ENCODE measurements around the gene PGK1.
"Not testable (repeated sequence)": the region's sequence is repeated elsewhere in the genome, so short reads cannot be mapped to it uniquely, and the experiment has no call there.

The PGK1 gene

DNA sequence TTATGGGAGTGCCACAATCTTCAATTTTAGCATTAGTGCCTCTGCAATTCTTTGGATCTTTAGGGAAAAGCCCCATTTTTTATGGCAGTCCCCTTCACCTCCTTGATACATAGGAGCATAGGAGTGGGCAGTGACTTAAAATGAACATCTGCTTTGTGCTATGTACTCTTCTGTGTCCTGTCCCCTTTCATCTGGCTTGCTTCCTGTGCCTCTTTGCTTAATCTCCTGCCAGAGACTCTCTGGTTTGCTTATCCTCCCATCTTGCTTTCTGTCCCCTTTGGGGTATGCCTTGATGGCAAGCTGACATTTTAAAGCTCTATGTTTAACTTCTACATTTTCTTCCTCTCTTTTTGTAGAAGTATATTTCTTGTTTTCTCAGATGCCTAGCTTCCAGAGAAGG lies 12.3 kb downstream of the PGK1 start:
- DNase-seq (ENCODE audit: low read depth) = no peak

DNA sequence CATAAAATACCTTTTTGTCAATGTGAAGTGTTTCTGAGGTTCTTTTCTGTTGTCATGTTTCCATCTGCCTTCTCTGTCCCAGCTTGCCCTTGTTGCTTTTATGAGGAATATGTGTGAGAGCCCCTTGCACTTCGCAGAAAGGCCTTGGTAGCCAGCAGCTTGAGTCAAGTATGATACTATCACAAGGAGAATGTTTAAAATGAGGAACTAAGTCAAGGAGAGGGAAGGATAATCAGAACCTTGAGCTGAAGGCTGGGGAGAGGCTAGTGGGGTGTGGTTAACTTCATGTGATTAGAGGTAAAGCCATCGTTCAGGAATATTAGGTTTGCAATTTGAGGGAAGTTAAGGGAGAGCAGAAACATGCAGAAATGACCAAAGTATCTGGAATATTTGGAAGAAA lies 12.7 kb downstream of the PGK1 start:
- DNase-seq (ENCODE audit: low read depth) = no peak

DNA sequence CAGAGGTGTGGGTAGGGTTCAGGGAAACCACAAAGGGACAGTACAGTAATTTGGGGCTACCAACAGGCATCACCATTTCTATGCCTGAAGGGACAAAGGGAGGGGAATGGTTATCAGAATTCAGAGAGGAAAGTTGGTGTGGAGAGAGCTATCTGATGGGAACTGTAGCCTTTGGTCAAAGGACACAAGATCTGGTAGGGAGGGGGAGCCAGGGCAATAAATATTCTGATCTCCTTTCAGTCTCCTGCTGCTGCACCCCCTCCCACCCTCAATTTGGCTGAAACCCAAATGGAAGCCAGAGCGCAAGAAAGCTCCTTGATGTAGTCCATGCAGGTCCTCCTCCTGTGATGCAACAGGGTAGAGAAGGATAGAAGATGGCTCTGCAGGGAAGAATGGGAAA lies 14.6 kb downstream of the PGK1 start:
- DNase-seq (ENCODE audit: low read depth) = no peak

GRCh38 chrX:78119521-78120227 lies 15.6 kb downstream of the PGK1 start:
- DNase-seq (ENCODE audit: low read depth) = no peak

DNA sequence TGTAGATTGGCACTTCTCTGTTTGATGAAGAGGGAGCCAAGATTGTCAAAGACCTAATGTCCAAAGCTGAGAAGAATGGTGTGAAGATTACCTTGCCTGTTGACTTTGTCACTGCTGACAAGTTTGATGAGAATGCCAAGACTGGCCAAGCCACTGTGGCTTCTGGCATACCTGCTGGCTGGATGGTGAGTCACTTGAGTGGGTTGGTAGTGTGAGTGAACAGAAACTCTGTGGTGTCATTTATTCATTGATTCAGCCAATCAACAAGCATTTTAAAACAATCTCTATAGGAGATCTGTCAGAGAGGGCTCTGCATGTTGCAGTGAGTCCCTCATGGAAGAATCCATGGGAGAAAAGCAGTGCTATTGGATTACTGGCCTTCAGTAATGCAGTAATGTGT lies 19.1 kb downstream of the PGK1 start:
- peak; percentile 39 for DNase-seq (ENCODE audit: low read depth)

GRCh38 chrX:78124307-78124706 lies 20.3 kb downstream of the PGK1 start:
- peak; percentile 15 for DNase-seq (ENCODE audit: low read depth)

DNA sequence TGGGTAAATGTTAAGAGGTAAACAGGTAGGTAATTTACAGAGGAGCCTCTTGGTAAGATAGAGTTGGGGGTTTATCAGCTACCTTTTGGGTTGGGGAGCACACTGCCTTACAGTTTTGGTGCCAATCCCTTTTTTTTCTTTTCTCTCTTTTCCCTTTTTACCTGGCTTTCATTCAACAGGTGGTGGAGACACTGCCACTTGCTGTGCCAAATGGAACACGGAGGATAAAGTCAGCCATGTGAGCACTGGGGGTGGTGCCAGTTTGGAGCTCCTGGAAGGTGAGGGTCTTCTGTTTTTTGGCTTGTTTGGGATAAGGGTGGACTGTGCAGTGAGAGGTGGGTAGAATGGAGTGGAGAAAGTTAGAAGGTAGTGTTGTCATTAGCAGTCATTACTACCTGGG lies 21.1 kb downstream of the PGK1 start:
- no peak for DNase-seq (ENCODE audit: low read depth)

DNA sequence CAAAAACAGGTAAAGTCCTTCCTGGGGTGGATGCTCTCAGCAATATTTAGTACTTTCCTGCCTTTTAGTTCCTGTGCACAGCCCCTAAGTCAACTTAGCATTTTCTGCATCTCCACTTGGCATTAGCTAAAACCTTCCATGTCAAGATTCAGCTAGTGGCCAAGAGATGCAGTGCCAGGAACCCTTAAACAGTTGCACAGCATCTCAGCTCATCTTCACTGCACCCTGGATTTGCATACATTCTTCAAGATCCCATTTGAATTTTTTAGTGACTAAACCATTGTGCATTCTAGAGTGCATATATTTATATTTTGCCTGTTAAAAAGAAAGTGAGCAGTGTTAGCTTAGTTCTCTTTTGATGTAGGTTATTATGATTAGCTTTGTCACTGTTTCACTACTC lies 21.7 kb downstream of the PGK1 start:
- not testable (repeated sequence) for DNase-seq (ENCODE audit: low read depth)

DNA sequence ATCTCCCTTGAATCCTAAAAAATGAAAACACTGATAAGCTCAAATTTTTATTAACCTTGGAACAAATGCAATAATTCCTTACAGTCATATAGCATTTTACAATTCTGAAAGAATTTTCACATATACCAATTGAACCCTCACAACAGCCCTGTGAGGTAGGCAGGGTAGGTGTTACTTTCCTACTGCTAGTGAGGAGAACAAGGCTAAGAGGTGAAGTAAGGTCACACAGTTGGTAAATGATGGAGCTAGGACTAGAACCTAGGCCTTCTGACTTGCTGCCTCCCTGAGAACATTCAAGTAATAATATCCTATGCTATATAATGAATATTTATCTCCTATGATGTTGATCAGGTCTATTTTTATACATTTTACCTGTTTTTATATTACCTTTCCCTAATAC lies 25.7 kb downstream of the PGK1 start:
- DNase-seq (ENCODE audit: low read depth) = no peak

DNA sequence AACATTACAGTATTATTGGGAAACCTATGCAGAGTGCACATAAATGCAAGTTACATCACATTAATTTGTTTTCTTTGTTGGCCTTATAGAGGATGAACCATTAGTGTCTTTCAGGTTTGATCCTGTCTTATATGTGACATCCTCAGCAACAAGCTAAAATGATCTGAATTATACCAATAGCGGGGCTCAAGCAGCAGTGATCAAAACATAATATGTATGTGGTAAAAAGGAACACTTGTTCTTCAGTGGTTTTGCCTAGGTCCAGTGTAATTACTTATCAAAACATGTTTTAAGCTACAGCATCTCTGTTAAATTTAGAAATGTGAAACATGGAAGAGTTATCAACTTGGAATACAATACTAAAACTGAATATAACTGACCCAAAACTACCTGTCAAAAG lies 26.3 kb downstream of the PGK1 start:
- no peak for DNase-seq (ENCODE audit: low read depth)

GRCh38 chrX:78131117-78131516 lies 27.1 kb downstream of the PGK1 start:
- no peak for DNase-seq (ENCODE audit: low read depth)

GRCh38 chrX:78133238-78133960 lies 29.4 kb downstream of the PGK1 start:
- no peak for DNase-seq (ENCODE audit: low read depth)

- peak; percentile 79 for DNase-seq (ENCODE audit: low read depth)
Measured at GRCh38 chrX:78139160-78140123, 35.4 kb downstream of the PGK1 start, which contains the start of gene TAF9B. TAF9B (minus strand) TSS chrX:78139650; CDS start chrX:78139611, 39 bp downstream.

DNA sequence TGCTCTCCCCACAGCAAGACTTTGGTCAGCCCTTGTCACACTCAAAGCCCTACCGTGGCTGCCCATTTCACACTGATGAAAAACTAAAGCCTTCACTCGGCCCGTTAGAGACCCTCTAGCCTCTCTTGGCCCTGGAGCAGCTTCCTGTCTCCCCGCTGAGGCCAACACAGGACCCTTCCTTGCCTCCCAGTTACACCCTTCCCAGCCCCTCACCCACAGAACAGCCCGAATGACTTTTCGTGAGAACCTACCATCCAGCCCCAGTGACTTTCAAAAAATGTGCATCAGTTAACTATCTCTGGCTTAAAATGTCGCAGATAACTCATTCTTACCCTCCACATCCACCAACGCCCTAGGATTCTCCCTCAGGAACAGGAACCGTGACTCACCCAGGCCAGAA lies 36.2 kb downstream of the PGK1 start:
- no peak for DNase-seq (ENCODE audit: low read depth)

DNA sequence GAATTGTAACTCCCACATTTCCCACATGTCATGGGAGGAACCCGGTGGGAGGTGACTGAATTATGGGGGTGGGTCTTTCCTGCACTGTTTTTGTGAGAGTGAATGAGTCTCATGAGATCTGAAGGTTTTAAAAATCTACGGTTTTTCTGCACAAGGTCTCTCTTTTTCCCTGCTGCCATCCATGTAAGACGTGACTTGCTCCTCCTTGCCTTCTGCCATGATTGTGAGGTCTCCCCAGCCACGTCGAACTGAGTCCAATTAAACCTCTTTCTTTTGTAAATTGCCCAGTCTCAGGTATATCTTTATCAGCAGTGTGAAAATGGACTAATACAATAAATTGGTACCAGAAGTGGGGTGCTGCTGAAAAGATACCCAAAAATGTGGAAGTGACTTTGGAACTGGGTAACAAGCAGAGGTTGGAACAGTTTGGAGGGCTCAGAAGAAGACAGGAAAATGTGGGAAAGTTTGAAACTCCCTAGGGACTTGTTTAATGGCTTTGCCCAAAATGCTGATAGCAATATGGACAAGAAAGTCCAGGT lies 43.0 kb downstream of the PGK1 start:
- not testable (repeated sequence) for DNase-seq (ENCODE audit: low read depth)

DNA sequence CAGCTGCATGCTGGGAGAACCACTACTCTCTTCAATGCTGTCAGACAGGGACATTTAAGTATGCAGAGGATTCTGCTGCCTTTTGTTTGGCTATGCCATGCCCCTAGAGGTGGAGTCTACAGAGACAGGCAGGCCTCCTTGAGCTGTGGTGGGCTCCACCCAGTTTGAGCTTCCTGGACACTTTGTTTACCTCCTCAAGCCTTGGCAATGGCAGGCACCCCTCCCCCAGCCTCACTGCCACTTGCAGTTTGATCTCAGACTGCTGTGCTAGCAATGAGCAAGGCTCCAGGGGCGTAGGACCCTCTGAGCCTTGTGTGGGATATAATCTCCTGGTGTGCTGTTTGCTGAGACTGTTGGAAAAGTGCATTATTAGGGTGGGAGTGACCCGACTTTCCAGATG lies 53.3 kb downstream of the PGK1 start:
- not testable (repeated sequence) for DNase-seq (ENCODE audit: low read depth)

DNA sequence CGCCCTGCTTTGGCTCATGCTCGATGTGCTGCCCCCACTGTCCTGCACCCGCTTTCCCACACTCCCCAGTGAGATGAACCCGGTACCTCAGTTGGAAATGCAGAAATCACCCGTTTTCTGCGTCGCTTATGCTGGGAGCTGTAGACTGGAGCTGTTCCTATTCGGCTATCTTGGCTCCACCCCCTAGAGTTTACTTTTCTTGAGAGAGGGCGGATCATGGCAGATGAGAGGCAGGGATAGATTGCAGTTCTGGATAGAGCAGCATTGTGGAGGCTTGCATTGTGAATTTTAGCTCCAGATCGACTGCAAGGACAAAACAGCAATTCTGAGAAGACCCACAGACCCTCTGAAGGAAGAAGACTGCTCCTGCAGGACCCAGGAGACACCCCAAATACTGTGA lies 53.8 kb downstream of the PGK1 start:
- not testable (repeated sequence) for DNase-seq (ENCODE audit: low read depth)

DNA sequence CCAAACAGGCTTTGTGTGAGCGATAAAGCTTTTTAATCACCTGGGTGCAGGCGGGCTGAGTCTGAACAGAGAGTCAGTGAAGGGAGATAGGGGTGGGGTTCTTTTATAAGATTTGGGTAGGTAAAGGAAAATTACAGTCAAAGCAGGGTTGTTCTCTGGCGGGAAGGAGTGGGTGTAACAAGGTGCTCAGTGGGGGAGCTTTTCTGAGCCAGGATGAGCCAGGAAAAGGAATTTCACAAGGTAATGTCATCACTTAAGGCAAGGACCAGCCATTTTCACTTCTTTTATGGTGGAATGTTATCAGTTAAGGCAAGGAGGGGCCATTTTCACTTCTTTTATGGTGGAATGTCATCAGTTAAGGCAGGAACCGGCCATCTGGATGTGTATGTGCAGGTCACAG lies 56.7 kb downstream of the PGK1 start:
- not testable (repeated sequence) for DNase-seq (ENCODE audit: low read depth)

DNA sequence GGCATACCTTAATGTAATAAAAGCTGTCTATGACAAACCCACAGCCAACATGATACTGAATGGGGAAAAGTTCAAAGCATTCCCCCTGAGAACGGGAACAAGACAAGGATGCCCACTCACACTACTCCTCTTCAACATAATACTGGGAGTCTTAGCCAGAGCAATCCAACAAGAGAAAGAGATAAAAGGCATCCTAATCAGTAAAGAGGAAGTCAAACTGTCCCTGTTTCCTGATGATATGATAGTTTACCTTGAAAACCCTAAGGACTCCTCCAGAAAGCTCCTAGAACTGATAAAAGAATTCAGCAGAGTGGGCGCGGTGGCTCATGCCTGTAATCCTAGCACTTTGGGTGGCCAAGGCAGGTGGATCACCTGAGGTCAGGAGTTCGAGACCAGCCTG lies 59.1 kb downstream of the PGK1 start:
- DNase-seq (ENCODE audit: low read depth) = not testable (repeated sequence)

DNA sequence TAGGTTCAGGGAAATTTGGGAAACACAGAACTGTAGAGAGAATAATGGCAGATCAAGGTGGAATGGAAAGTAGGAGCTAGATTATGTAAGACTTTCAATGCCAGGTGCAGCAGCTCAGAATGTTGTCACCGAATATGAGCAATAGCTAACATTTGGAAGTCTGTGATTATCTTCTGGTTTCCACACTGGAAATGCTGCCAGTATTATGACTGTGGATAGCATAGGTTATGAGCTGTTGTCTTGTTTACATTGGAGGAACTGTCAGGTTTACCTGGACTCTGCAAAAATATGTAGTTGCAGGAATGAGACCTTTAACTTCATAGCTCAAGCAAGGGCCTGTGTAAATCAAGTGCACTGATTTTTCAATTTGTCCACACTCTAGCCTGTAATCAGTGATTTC lies 61.4 kb downstream of the PGK1 start:
- DNase-seq (ENCODE audit: low read depth) = no peak

- DNase-seq (ENCODE audit: low read depth) = peak; percentile 6
Measured at GRCh38 chrX:78168065-78168464, 64.0 kb downstream of the PGK1 start.
